GM21619 (cell line): ENCODE measurements around the gene ANKRD13D.
"Not testable (repeated sequence)": the region's sequence is repeated elsewhere in the genome, so short reads cannot be mapped to it uniquely, and the experiment has no call there.

Source experiments
- ATAC-seq: cut with Tn5 transposase; IDR thresholded peaks from one replicate; pipeline ENCODE4 v1.9.1; 2021; ENCODE audit not compliant: unreplicated experiment

ANKRD13D gene

DNA sequence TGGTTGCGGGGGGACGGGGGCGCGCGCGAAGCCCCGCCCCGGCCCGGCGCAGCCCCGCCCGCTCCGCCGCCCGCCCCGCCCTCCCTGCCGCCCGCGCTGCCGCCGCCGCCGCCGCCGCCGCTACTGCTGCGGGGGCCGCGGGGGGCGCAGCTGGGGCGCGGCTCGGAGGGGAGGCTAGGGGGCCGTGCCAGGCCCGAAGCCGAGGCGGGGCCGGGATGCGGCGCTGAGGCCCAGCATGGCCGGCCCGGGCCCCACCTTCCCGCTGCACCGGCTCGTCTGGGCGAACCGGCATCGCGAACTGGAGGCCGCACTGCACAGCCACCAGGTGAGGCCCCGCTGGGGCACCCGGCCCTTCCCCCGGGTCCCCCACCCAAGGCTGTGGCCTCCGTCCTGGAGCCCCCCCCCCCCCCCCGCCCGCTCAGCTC is at the start of gene ANKRD13D:
Gene ANKRD13D (plus strand): TSS at position 78 of the 425 bp plus-strand sequence. CDS start 158 bp downstream, at position 236.
- ATAC-seq = peak; percentile 34

DNA sequence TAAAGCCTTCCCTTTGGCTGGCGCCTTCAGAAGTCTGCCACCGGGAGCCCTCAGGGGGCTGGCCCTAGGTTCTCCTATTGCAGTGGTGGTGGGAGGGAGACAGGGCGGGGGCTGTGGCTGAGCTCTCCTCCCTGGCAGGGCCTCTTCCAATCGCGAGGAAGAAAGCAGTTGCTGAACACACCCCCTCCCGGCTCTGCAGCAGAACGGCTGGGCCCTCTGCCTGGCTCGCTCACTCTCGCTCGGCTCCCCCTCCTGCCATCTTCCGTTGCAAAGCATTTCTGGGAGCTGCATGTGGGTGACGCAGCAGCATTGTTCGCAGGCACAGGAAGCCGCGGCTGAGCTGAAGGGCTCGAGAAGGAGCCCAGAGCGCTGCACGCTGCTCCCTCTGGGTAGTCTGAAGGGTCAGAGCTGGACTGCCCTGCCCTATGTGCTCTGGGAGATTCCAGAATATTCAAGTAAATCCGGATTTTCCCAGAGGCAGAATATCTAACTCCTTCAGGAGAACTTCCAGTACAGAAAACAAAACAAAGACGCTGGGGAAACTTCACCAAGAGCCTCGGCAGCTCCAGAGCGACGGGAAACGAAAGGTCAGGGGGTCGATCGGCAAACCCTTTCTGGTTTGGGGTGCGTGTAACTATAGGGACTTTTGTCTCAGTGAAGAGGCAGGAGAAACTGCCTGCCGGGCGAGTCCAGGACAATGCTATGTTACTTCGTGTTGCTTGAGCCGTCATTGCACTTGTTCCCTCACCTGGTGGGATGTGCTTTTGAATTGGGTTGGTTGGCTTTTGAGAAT is 49.1 kb upstream of the ANKRD13D start:
- peak; percentile 83 for ATAC-seq

DNA sequence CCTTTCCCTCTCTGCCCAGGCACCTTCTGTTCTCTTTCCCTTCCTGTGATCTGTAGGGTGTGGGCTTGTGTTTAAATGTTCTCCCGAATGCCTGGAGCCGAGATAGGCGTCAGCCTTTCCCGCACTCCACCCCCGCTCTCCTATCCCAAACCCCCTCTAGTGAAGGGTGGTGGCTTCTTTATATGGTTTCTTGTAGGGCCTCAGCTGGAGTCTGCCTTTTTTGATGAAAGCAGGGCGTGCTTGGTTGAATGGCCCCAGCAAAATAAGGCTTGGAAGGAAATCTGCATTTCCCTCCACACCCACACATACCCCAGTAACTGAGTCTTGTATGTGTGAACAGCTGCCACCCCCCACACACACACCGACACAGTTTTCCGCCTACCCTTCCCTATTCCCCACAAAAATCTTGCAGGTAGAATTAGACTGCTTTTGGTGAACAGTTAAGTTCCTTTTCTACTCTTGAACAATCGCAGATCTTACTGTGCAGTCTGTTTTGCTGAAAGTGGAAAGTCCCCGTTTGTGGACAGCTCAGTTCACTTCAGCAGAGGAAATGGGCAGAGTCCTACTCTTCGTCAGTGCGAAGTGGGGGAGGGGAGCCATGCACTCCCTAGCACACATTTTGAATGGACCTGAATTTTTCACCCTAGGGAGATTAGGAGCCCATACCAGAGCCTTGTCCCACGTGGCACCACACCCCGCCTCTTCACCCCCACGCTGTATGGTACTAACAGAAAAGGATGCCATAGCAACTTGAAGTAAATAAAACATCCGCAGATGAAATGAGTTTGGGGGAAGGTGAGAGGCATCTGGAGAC is 48.3 kb upstream of the ANKRD13D start:
- ATAC-seq = peak; percentile 39

- ATAC-seq = no peak
Measured at GRCh38 chr11:67242548-67242947, 46.6 kb upstream of the ANKRD13D start.

- no peak for ATAC-seq
Measured at GRCh38 chr11:67243051-67243450, 46.1 kb upstream of the ANKRD13D start.

DNA sequence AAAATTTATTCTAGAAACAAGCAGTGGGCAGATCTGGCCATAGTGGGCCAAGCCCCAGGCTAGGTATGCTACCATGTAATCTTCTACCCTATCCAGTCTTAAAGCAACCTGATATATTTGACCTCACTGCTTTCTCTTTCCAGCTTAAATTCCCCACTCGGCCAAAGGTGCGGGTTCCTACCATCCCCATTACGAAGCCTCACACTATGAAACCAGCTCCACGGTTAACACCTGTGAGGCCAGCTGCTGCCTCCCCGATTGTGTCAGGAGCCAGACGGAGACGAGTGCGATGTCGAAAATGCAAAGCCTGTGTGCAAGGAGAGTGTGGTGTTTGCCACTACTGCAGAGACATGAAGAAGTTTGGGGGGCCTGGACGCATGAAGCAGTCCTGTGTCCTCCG is 44.1 kb upstream of the ANKRD13D start:
- no peak for ATAC-seq

DNA sequence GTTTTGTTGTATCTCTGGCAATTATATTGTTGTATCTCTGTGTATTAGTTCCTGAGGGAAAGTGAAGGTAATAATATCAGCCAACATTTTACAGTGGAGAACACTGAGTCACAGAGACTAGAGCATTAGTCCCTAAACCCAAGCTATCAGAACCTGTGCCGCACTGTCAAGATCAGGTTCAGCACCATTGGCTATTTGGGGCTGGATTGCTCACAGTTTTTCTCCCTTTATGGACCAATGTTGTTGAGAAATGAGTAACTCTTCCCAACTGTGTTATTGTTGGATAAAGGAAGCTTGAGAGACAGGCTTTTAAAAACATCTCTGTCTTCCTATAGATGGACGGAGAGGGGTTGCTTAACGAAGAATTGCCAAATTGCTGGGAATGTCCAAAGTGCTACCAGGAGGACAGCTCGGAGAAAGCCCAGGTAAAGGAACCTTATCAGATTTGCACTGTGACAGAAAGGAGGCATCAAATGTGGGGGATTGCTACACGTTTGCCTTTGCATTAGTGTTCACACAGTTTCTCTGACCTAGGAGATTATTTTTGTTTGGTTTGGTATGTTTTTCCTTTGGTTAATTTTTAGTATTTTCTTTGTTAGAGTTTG is 41.1 kb upstream of the ANKRD13D start:
- no peak for ATAC-seq

DNA sequence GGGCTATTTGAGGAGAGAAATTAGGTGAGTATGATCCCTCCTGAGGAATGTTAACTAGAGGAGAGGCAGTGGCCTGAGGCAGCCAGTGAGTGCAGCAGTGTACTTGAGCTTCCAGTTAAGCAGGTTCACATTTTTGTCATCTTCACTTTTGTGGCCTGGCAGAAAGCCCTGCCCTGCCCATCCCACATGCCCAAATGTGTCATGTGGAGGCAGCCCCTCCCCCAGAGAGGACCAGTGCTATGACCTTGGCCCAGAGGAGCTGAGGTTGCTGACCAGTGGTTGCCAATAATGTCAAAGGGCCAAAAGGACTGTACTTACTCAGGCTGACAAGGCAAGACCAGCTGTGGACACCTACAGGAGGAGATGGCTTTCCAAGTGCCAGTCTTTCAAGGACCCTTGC is 40.5 kb upstream of the ANKRD13D start:
- ATAC-seq = no peak

- no peak for ATAC-seq
Measured at GRCh38 chr11:67250059-67251043, 38.8 kb upstream of the ANKRD13D start.

DNA sequence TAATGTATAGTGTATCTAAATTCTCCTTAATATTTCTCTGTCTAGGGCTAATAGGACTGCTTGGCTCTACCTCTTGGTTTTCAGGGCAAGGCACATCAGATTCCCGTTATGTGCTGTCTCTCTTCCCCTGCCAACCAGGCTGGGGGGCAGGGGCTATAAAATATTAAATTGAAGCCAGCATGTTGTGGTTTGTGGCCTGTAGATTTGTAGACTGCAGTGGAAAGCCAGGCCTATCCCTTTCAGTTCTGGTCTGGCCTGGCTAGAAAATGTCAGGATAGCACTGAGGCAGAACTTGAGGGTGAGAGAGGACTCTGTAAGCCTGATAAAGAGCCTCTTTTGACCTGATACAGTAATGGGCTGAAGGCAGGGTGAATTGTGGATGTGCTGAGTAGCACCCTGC is 37.3 kb upstream of the ANKRD13D start:
- ATAC-seq = no peak

- no peak for ATAC-seq
Measured at GRCh38 chr11:67252831-67253239, 36.3 kb upstream of the ANKRD13D start.

- ATAC-seq = no peak
Measured at GRCh38 chr11:67253872-67254624, 35.1 kb upstream of the ANKRD13D start.

- ATAC-seq = no peak
Measured at GRCh38 chr11:67254798-67255197, 34.3 kb upstream of the ANKRD13D start.

DNA sequence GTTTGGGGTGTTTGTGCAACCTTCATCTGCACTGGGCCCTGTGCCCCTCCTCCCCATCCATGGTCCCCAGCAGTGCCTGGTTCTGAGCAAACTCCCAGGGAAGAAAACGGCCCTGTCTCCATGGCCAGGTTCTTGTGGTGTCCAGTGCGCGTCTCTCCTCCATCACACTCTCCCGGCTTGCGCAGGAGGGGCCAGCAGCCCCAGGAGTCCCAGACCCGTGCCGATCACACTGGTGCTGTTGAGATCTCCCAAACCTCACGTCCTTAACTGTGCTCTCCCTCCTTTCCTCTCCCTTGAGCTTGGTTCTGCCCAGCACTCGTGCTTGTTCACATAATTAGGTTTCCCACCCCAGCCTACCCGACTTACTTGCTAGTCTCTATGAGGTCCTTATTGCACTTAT is 33.8 kb upstream of the ANKRD13D start:
- ATAC-seq = no peak

DNA sequence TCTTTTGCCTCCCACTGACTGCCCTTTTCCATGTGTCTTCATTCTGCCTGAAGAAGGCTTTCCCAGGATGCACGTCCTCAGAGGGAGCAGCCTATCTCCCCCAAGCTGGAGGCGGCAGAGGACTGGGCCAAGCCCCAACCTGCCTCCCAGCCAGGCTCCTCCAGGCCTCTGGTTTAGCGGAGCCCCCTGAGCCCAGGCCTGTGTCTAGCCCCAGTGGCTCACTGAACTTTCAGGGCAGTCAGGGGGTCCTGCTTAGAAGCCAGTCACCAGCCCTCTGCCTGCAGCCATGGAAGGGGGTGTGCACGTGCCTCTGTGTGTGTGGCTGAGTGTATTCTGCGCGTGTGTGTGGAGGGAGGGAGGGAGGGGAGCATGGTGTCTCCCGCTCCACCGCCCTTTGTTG is 33.2 kb upstream of the ANKRD13D start:
- no peak for ATAC-seq

GRCh38 chr11:67256477-67257135 is 32.5 kb upstream of the ANKRD13D start:
- ATAC-seq = no peak

GRCh38 chr11:67260406-67260805 is 28.7 kb upstream of the ANKRD13D start:
- ATAC-seq = no peak

DNA sequence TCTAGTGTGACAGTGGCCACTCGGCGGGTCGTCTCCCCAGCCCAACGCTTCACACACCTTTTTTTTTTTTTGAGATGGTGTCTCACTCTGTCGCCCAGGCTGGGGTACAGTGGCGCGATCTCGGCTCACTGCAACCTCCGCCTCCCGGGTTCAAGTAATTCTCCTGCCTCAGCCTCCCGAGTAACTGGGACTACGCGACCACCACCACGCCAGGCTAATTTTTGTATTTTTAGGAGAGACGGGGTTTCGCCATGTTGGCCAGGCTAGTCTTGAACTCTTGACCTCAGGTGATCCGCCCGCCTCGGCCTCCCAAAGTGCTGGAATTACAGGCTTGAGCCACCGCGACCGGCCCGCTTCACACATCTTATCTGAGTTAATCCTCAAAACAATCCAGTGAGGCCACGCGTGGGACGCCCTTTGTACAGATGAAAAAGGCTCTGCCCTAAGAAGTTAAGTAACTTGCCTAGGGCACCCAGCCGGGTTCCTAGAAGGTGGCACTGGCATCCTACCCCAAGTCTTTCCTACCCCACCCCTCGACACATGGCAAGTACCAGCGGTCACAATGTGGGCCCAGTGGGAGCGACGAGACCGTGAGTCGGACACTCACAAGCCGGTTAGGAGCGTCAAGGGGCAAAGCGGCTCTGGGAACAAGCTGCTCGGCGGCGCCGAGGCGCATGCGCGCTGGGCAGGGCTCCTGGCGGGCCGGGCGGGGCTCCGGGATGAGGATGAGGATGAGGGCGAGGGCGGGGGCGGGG is 28.0 kb upstream of the ANKRD13D start:
- not testable (repeated sequence) for ATAC-seq

GRCh38 chr11:67261640-67261945 is 27.5 kb upstream of the ANKRD13D start:
- no peak for ATAC-seq
